Progenitor cell of endocrine pancreas (in vitro differentiated cells): ENCODE data around the gene DNAH17. TPM values are rescaled to one million over a fixed set of nuclear protein-coding genes. Genes with fewer than 3 reads are reported as not detected.

Experiments used
- DNase-seq: peaks from one replicate; pipeline ENCODE4 v3.0.0; 2021; ENCODE audit warnings: low spot score; ENCODE audit not compliant: unreplicated experiment
- H3K27ac Mint-ChIP-seq: 2 replicates; pipeline ENCODE4 v1.8.0; 2021; ENCODE audit warnings: mild to moderate bottlenecking, moderate library complexity, mixed read lengths
- H3K27me3 Mint-ChIP-seq: 2 replicates; pipeline ENCODE4 v1.8.0; 2021; ENCODE audit warnings: mixed read lengths
- H3K36me3 Mint-ChIP-seq: 2 replicates; pipeline ENCODE4 v1.8.0; 2022; ENCODE audit warnings: mixed read lengths; ENCODE audit not compliant: insufficient read depth
- H3K4me1 Mint-ChIP-seq: 2 replicates; pipeline ENCODE4 v1.8.0; 2021; ENCODE audit warnings: low read depth, mixed read lengths
- H3K4me3 Mint-ChIP-seq: 2 replicates; pipeline ENCODE4 v1.8.0; 2021; ENCODE audit warnings: low read depth, mild to moderate bottlenecking, moderate library complexity, mixed read lengths
- H3K9me3 Mint-ChIP-seq: 2 replicates; pipeline ENCODE4 v1.8.0; 2021; ENCODE audit warnings: low read depth, mixed read lengths
- CTCF ChIP-seq: fragments of 200-600 bp; sonication (generic); IDR thresholded peaks from one replicate; pipeline ENCODE4 v1.5.0; 2021; ENCODE audit warnings: antibody characterized with exemption, mild to moderate bottlenecking; ENCODE audit not compliant: unreplicated experiment
- total RNA-seq: library from RNA; stranded (reverse); gene quantifications from 2 replicates; pipeline ENCODE4 v1.2.1, GENCODE V29; 2021

DNAH17 gene
- total RNA-seq, 1 donor from 2014 or later = not detected

- Mint-ChIP-seq H3K4me3 (no peak overlapping the region), H3K9me3 (no peaks in the 10 kb centered on the region), H3K27me3 (peaks cover 4% of the 10 kb centered on the region), H3K4me1 (peaks cover 2% of the 10 kb centered on the region), H3K27ac (no peak overlapping the region), H3K36me3 (no peaks in the 10 kb centered on the region)
- no peak for TF ChIP-seq CTCF
- no peak for DNase-seq
These were observed 19.9 kb upstream of the DNAH17 start for GRCh38 chr17:78596871-78597764.

- no peak for TF ChIP-seq CTCF
- Mint-ChIP-seq H3K36me3 (no peaks in the 10 kb centered on the region), H3K4me1 (peaks cover 4% of the 10 kb centered on the region), H3K9me3 (no peaks in the 10 kb centered on the region), H3K27me3 (peaks cover 4% of the 10 kb centered on the region), H3K4me3 (no peak overlapping the region), H3K27ac (no peak overlapping the region)
- no peak for DNase-seq
These were observed 18.1 kb upstream of the DNAH17 start for GRCh38 chr17:78595135-78595810.

- Mint-ChIP-seq H3K27me3 (peaks cover 12% of the 10 kb centered on the region), H3K4me1 (peaks cover 4% of the 10 kb centered on the region), H3K4me3 (no peak overlapping the region), H3K27ac (no peak overlapping the region), H3K36me3 (no peaks in the 10 kb centered on the region), H3K9me3 (no peaks in the 10 kb centered on the region)
- no peak for TF ChIP-seq CTCF
- DNase-seq = no peak
These were observed 15.8 kb upstream of the DNAH17 start for GRCh38 chr17:78592991-78593329.

GRCh38 chr17:78591263-78591671, 14.1 kb upstream of the DNAH17 start:
- peaks cover 22% of the 10 kb centered on the region for H3K27me3 Mint-ChIP-seq
- peaks cover 4% of the 10 kb centered on the region for H3K4me1 Mint-ChIP-seq
- H3K27ac Mint-ChIP-seq = no peak overlapping the region
- no peak overlapping the region for H3K4me3 Mint-ChIP-seq
- no peaks in the 10 kb centered on the region for H3K9me3 Mint-ChIP-seq
- H3K36me3 Mint-ChIP-seq = no peaks in the 10 kb centered on the region
- no peak for TF ChIP-seq CTCF
- DNase-seq = no peak

- Mint-ChIP-seq H3K4me1 (peaks cover 4% of the 10 kb centered on the region), H3K36me3 (no peaks in the 10 kb centered on the region), H3K27me3 (peaks cover 33% of the 10 kb centered on the region), H3K4me3 (no peak overlapping the region), H3K27ac (no peak overlapping the region), H3K9me3 (no peaks in the 10 kb centered on the region)
- no peak for TF ChIP-seq CTCF
- DNase-seq = no peak
These were observed 12.7 kb upstream of the DNAH17 start for GRCh38 chr17:78589885-78590284.
